GM18520 (cell line): ENCODE measurements around the gene COL6A1.

Experiments used
- ATAC-seq: cut with Tn5 transposase; IDR thresholded peaks from one replicate; pipeline ENCODE4 v1.9.1; 2021; ENCODE audit not compliant: unreplicated experiment

Gene COL6A1

DNA sequence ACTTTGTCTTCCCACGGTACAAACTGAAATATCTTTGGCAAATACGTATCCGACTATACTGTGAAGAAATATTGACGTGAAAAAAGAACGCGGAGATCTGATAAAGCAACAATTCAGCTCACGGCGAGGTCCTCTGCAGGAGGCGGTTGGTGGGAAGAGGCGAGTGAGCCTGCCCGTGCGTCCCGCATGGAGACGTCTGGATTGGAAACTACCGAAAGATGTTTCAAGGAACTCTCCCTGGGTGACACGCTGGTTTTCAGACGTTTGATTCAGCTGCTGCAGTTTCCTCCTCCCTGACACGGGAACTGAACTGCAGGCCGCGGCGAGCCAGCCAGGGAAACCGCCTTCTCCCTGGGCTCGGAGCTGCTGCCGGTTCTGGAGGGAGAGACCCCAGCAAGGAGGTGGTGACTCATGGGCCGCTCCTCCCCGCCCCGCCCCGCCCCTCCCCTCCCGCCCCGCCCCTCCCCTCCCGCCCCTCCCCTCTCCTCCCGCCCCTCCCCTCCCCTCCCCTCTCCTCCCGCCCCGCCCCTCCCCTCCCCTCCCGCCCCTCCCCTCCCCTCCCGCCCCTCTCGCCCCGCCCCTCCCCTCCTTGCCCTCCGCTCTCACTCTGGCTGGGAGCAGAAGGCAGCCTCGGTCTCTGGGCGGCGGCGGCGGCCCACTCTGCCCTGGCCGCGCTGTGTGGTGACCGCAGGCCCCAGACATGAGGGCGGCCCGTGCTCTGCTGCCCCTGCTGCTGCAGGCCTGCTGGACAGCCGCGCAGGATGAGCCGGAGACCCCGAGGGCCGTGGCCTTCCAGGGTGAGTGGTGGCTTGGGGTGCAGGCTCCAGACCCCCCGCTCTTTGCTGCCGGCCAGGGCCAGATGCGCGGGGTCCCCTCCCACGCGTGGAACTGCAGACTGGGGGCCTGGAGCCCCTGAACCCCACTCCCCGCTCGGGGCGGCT is at the start of gene COL6A1:
Gene COL6A1, plus strand, starts transcription at position 620 of the 941 bp plus-strand sequence. Its CDS starts 81 bp downstream, at position 701.
- ATAC-seq: no peak

DNA sequence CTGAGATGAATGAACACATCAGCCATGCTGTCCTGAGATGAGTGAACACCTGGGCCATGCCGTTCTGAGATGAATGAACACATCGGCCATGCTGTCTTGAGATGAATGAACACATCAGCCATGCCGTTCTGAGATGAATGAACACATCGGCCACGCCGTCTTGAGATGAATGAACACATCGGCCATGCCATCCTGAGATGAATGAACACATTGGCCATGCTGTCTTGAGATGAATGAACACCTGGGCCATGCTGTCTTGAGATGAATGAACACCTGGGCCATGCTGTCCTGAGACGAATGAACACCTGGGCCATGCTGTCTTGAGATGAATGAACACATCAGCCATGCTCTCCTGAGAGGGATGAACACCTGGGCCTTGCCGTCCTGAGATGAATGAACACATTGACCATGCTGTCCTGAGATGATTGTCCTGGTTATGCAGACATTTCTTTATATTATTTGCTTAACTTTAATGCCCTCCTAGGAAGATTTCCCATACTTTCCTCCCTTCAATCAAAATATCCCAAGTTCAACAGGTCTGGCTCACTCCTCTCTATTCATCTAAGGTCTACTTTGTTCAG is 48.6 kb upstream of the COL6A1 start:
- no peak for ATAC-seq

GRCh38 chr21:45934085-45934484 is 47.5 kb upstream of the COL6A1 start:
- ATAC-seq: no peak

DNA sequence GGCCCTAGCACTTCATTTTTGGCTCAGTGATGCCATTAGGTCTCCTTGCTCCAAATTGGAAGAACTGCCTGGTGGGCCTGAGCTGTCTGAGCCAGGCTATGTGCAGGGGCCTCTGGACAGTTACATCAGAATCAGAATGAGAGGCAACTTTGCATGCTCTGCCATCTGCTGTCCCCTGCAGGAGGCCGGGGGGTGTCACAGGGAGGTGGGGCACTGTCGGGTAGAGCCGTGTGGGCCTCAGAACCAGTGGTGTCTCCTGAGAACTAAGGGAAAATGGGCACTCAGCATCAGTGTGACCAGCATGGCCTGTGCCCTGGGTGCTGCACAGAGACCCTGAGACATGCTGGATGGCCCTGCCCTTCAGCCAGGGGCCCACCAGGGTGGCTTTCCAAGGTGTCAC is 47.0 kb upstream of the COL6A1 start:
- no peak for ATAC-seq

GRCh38 chr21:45935628-45936027 is 45.9 kb upstream of the COL6A1 start:
- ATAC-seq: no peak

- no peak for ATAC-seq
Measured at GRCh38 chr21:45937721-45938452, 43.7 kb upstream of the COL6A1 start.

- no peak for ATAC-seq
Measured at GRCh38 chr21:45938453-45938755, 43.2 kb upstream of the COL6A1 start.

GRCh38 chr21:45938811-45939520 is 42.6 kb upstream of the COL6A1 start:
- ATAC-seq: no peak

- no peak for ATAC-seq
Measured at GRCh38 chr21:45939521-45940045, 42.0 kb upstream of the COL6A1 start.

DNA sequence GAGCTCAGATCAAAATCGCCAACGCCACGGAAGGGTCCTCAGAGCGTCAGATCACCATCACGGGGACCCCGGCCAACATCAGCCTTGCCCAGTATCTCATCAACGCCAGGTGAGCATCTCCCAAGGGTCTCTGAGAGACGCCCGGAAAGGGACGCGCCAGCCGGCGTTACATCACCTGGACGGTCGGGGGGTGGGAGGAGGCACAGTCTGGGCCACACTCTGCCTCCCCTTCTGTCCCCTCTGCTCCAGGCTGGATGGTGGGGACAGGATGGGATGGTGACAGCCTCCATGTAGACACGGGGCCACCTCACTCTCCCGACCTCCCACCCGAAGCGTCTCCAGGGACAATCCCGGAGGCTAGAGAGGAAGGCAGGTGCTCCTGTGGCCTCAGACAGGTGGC is 41.5 kb upstream of the COL6A1 start:
- no peak for ATAC-seq

DNA sequence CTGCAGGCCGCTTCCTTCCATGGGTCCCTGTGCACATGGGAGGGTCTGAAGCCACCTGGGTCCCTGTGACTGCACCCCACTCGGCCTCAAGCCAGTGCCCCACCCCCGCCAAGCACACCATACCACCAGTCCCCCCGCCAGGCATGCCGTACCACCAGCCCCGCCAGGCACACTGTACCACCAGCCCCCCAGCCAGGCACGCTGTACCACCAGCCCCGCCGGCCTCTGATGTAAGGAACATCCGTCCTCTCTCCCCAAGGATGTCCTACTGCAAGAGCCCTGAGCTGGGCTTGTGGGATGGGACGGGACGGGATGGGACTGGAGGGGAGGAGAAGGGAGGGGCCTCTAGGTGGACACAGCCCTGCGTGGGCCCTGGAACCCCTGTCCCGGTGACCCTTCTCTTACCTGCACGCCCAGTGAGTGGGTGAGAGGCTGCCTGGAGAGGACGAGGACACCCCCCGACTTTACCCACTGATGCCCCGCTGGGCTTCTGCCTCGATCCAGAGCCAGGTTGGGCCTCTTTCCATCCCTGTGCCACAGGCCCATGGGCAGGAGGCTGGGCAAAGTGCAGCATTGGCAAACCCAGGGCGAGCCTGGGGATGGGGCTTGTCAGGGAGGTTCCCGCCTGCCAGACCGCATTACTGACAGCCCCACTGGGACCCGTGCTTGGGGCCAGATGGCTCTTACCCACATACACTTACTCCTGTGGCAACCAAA is 40.8 kb upstream of the COL6A1 start:
- ATAC-seq: no peak

- no peak for ATAC-seq
Measured at GRCh38 chr21:45941338-45941710, 40.2 kb upstream of the COL6A1 start.

DNA sequence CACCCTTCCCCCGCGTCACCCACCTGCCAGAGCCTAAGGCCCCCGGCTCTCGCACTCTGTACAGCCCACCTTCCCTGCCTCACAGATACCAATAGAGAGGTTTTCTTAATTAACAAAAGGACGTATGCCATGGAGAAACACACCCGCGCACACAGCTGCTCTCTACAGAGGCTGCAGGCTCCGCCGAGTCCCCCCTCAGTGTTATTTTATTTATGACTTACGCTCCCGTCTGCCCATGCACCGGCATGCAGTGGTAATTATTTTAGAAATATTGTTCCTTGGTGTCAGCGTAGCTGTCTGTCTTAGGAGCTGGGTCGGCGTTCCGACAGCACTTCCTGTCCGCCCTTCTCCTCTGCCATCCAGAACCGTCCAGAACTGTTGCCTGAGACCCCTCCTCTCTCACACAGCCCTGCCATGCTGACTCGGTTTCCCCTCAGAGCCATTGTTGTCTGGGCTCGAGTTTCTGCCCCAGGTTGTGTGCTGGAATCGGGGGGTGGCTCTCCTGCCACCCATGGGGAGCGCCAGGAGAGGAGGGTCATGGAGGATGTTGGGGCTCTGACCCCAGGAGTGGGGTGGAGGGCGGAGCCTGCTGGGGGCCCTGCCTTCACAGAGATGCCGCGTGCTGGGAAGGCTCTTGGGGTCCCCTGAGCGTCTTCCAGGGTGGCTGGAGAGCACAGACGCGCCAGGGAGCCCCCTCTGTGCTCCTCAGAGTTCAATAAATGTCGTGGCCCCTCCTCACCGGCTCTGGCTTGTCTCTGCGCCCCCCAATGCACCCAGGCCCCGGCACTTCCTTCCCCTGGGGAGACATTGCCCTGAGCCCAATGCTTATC is 39.6 kb upstream of the COL6A1 start:
- no peak for ATAC-seq

GRCh38 chr21:45942755-45943629 is 38.6 kb upstream of the COL6A1 start:
- ATAC-seq: no peak

GRCh38 chr21:45943630-45944540 is 37.7 kb upstream of the COL6A1 start:
- ATAC-seq: no peak

DNA sequence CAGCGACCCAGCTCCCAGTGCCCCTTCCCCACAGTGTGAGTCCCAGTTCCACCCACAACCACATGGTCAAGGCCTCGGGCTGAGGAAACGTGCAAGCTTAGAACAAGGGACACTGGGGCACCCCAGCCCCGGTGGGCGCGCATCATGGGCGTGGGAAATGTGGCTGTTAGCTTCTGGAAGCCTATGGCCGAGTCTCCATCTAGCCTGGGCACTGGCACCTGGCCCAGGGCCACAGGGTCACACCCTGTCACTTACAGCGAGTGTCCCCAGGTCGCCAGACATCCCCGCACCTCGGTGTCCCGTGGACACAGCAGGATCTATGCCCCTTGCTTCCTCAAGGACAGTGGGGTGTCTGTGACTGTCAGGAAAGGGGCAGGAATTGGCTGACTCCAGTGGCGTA is 37.0 kb upstream of the COL6A1 start:
- no peak for ATAC-seq

DNA sequence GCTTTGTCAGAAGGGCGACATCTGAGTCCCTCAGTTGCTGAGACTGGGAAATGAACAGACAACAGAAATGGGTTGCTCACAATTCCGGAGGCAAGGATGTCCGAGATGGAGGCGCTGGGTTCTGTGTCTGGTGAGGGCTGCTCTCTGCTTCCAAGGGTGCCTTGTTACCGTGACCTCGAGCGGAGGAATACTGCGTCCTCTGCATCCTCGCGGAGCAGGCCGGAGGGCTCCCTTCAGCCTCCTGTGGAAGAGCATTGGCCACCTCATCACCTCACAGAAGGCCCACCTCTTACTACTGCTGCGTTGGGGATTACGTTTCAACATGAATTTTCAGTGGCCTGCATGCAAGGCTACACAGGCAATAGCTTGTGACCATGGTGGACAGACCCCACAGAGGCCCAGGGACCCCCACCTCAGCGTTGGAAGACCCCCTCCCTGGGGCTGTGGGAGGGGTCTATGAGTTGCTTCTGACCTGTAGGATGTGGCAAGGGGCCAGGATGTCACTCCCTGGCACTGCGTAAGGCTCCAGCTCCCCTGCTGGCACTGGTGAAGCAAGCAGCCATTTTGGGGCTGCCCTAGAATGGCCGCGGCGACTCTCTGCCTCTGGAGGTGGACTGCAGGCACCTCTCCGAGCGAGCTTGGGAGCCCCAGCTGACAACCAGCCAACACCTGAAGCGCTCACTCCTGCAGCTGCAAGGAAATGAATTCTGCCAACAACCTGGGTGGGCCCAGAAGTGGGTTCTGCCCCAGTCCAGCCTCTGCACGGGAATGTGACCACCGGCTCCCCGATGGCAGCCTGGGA is 36.3 kb upstream of the COL6A1 start:
- no peak for ATAC-seq
